A673 (cell line): Measurements from ENCODE around the gene USP34. TPM values are rescaled to one million over a fixed set of nuclear protein-coding genes. Genes with fewer than 3 reads are reported as not detected.

Source experiments
- BruUV-seq: library from RNA; stranded (reverse); fragments of 400-500 nt; replicated peaks from 2 replicates; lab custom pipeline; 2021; lab: Mats Ljungman, UMichigan
- CTCF ChIA-PET: fragments of 300-600 bp; sonication (Branson Sonifier 250); formaldehyde crosslinking; loops from one replicate; lab custom pipeline; 2022; ENCODE audit warnings: antibody characterized with exemption; lab: Charles Lee
- POLR2A ChIA-PET: fragments of 300-600 bp; sonication (Branson Sonifier 250); formaldehyde crosslinking; loops from one replicate; lab custom pipeline; 2022; ENCODE audit warnings: antibody characterized with exemption; ENCODE audit not compliant: low non-redundant PET; lab: Charles Lee
- DNase-seq: peaks from one replicate; pipeline ENCODE4 v3.0.0-alpha.2; 2015; ENCODE audit warnings: low spot score
- H3K27ac ChIP-seq: fragments of 200-600 bp; sonication (generic); 2 replicates; pipeline ENCODE4 v1.5.1; 2016; ENCODE audit warnings: mixed run types, low read depth, mild to moderate bottlenecking, mixed read lengths, antibody characterized with exemption, low read length; ENCODE audit not compliant: poor library complexity, severe bottlenecking
- H3K27me3 ChIP-seq: fragments of 200-600 bp; sonication (generic); replicated peaks from 2 replicates; pipeline ENCODE4 v1.6.1; 2017; ENCODE audit warnings: mixed run types, low read depth, mild to moderate bottlenecking, mixed read lengths, antibody characterized with exemption, low read length; ENCODE audit not compliant: insufficient read depth, poor library complexity
- H3K36me3 ChIP-seq: fragments of 200-600 bp; sonication (generic); 2 replicates; pipeline ENCODE4 v1.6.1; 2016; ENCODE audit warnings: mixed run types, mild to moderate bottlenecking, mixed read lengths, antibody characterized with exemption, low read length; ENCODE audit not compliant: insufficient read depth, poor library complexity, severe bottlenecking
- H3K4me1 ChIP-seq: fragments of 200-600 bp; sonication (generic); 2 replicates; pipeline ENCODE4 v1.6.1; 2017; ENCODE audit warnings: mixed run types, mild to moderate bottlenecking, mixed read lengths, antibody characterized with exemption, low read length; ENCODE audit not compliant: insufficient read depth, poor library complexity, severe bottlenecking
- H3K4me3 ChIP-seq: fragments of 200-600 bp; sonication (generic); 2 replicates; pipeline ENCODE4 v1.5.1; 2016; ENCODE audit warnings: low read depth, mixed run types, mild to moderate bottlenecking, mixed read lengths, low read length; ENCODE audit not compliant: poor library complexity, severe bottlenecking
- H3K9me3 ChIP-seq: fragments of 200-600 bp; sonication (generic); 2 replicates; pipeline ENCODE4 v1.6.1; 2016; ENCODE audit warnings: mixed run types, low read depth, mild to moderate bottlenecking, mixed read lengths, antibody characterized with exemption, low read length; ENCODE audit not compliant: poor library complexity, severe bottlenecking
- EZH2 ChIP-seq: fragments of 200-600 bp; sonication (generic); IDR thresholded peaks from 2 replicates; pipeline ENCODE4 v1.6.1; 2017; ENCODE audit warnings: borderline replicate concordance, low read depth, mild to moderate bottlenecking, mixed read lengths, antibody characterized with exemption, low read length; ENCODE audit not compliant: poor library complexity, severe bottlenecking
- intact Hi-C: fragments of 100-400 bp; cut with micrococcal nuclease; formaldehyde crosslinking; loops from one replicate; pipeline ENCODE4 v1.10.0; 2022; ENCODE audit not compliant: unreplicated experiment
- total RNA-seq: library from RNA; stranded (reverse); gene quantifications from 2 replicates; pipeline ENCODE4 v1.2.3, GENCODE V29; 2021
- TF ChIP-seq, protein P1 (sequence below): fragments of 300-800, 200-600 bp; sonication (generic); conservative IDR thresholded peaks from 2 replicates; pipeline ENCODE4 v1.5.1; 2017; ENCODE audit warnings: low read depth, mild to moderate bottlenecking, antibody characterized with exemption, low read length, moderate library complexity, mixed read lengths

The USP34 gene
- total RNA-seq, 1 experiment from 2014 or later: 98.5 TPM

DNA sequence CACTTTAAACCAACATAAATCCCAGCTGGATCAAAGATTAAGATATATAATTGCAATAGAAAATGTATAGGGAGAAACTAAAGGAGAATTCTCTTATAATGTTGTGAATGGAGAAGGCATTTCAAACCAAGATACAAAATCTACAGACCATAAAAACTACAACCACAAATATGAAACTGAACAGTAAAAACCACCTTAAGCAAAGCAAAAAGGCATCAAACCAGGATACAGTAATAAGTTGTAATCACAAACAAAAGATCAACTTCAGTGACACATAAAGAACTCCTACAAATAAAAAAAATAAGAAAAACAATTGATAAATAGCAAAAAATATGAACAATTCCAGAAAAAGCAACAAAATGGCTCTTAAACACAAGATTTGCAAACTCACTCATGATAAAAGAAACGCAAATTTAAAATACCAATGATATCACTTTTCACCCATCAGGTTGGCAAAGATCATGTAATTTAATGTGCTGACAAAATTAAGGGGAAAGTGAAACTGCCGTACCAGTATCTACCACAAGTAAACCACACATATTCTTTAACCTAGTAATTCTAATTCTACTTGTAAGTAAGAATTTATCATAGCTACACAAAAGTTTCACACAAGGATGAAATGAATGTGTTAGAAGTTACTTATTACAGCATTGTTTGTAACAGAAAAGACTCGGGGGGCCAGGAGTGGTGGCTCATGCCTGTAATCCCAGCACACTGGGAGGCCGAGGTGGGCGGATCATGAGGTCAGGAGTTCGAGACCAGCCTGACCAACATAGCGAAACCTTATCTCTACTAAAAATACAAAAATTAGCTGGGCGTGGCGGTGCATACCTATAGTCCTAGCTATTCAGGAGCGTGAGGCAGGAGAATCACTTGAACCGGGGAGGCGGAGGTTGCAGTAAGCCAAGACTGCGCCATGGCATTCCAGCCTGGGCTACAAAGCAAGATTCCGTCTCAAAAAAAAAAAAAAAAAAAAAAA, 101.9 kb downstream of the USP34 start:
- DNase-seq: no peak
- Histone ChIP-seq H3K9me3 (no peaks in the 10 kb centered on the region), H3K27ac (no peak overlapping the region), H3K36me3 (peaks cover 6% of the 10 kb centered on the region), H3K27me3 (no peaks in the 10 kb centered on the region), H3K4me1 (no peaks in the 10 kb centered on the region), H3K4me3 (no peak overlapping the region)
- TF ChIP-seq, protein P1, sequence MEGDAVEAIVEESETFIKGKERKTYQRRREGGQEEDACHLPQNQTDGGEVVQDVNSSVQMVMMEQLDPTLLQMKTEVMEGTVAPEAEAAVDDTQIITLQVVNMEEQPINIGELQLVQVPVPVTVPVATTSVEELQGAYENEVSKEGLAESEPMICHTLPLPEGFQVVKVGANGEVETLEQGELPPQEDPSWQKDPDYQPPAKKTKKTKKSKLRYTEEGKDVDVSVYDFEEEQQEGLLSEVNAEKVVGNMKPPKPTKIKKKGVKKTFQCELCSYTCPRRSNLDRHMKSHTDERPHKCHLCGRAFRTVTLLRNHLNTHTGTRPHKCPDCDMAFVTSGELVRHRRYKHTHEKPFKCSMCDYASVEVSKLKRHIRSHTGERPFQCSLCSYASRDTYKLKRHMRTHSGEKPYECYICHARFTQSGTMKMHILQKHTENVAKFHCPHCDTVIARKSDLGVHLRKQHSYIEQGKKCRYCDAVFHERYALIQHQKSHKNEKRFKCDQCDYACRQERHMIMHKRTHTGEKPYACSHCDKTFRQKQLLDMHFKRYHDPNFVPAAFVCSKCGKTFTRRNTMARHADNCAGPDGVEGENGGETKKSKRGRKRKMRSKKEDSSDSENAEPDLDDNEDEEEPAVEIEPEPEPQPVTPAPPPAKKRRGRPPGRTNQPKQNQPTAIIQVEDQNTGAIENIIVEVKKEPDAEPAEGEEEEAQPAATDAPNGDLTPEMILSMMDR: no peak
- TF ChIP-seq EZH2: no peak
- intact Hi-C loops: no loop called here
- ChIA-PET POLR2A (no interaction called here), CTCF (no interaction called here)
- no TSS peak for BruUV-seq

DNA sequence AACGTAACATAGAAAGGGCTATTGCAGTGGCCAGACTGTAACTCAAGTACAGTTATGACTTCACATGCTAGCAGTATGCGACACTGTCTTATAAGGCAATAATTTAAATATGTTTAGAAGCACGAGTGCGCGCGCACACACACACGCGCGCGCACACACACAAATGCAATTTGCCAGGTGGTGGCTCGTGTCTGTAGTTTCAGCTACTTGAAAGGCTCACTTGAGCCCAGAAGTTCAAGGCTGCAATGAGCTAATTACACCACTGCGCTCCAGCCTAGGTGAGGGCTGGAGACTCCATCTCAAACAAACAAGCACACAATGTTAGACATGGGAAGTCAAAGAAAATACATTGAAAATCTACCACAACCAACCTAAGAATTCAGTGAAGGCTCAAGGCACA, 103.7 kb downstream of the USP34 start:
- Histone ChIP-seq H3K36me3 (peaks cover 17% of the 10 kb centered on the region), H3K9me3 (no peaks in the 10 kb centered on the region), H3K27me3 (no peaks in the 10 kb centered on the region), H3K27ac (no peak overlapping the region), H3K4me3 (no peak overlapping the region), H3K4me1 (no peaks in the 10 kb centered on the region)
- TF ChIP-seq, protein P1: no peak
- no peak for TF ChIP-seq EZH2
- no peak for DNase-seq
- intact Hi-C loops: no loop called here
- ChIA-PET POLR2A (no interaction called here), CTCF (no interaction called here)
- BruUV-seq: no TSS peak

DNA sequence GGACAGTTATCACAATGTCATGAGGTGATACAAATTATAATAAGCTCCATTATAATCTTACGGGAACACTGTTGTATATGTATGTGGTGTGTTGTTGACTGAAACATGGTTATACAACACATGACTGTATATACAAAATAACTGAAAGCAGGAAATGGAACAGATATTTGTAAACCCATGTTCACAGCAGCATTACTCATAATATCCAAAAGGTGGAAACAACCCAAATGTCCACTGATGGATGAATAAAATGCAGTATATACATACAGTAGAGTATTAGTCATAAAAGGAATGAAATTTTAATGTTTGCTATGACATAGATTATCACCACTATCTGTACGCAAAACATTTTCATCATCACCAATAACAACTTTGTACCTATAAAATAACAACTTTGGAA, 107.3 kb downstream of the USP34 start:
- Histone ChIP-seq H3K36me3 (peaks cover 13% of the 10 kb centered on the region), H3K27me3 (no peaks in the 10 kb centered on the region), H3K4me3 (no peak overlapping the region), H3K4me1 (no peaks in the 10 kb centered on the region), H3K27ac (no peak overlapping the region), H3K9me3 (no peaks in the 10 kb centered on the region)
- TF ChIP-seq, protein P1: no peak
- no peak for TF ChIP-seq EZH2
- intact Hi-C loops: no loop called here
- DNase-seq: no peak
- CTCF ChIA-PET: no interaction called here
- BruUV-seq: no TSS peak
- POLR2A ChIA-PET: no interaction called here
